C1 segment of cervical spinal cord (tissue), 14 donors: ENCODE measurements around the gene ATG7.
"Not testable (repeated sequence)": the region's sequence is repeated elsewhere in the genome, so short reads cannot be mapped to it uniquely, and the experiment has no call there.

Experiments
- DNase-seq, 14 donors: peaks; one replicate each; lab custom pipeline; 2025; lab: John Stamatoyannopoulos, UW

Gene ATG7

DNA sequence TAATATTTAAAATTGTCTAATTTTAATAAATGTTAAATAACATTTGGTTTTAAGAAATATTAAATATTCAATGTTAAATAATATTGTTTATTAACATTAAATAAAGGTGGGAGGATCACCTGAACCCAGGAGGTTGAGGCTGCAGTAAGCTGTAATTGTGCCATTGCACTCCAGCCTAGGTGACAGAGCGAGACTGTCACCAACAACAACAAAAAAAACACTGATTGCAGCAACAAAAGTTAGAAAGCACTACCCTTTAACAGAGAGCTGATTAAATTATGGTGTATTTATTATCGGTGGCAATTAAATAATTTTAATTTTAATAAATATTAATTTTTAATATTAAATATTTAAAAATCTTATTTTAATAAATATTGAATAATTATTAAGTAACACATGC, 152.1 kb downstream of the ATG7 start:
- no peak for DNase-seq

DNA sequence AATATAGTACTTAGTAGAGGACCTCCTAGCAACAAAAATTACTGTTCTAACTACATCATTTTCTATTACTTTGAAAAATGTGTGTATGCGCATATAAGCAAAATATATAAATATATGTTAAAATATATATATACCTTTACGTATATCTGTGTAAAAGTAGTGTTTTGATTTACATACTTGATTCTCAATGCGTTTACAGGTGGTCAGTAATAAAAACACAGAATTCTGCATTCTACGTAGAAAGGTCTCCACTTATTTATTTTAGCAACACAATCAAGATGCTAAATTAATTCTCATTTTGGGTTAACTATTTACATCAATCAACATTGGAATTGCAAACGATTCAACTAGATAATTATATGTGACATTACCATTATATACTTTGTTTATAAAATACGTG, 158.0 kb downstream of the ATG7 start:
- DNase-seq, result no peak

DNA sequence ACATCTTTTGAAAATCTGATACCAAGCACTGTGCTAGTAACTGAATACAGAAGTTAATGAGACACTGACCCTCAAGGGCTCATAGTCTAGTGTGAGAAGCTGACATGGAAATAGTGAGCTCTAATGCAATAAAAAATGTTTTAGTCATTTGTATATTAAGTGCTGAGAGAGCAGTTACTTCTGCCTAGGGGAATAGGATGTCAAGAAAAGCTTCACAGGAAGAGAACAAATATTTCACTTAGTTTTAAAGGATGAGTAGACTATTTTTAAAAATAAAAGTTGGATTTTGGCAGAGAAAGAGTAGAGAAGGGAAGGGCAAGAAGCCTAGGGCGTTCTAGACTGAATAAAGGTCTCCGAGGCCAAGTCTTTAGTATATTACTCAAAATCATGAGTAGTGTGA, 158.4 kb downstream of the ATG7 start:
- no peak for DNase-seq

DNA sequence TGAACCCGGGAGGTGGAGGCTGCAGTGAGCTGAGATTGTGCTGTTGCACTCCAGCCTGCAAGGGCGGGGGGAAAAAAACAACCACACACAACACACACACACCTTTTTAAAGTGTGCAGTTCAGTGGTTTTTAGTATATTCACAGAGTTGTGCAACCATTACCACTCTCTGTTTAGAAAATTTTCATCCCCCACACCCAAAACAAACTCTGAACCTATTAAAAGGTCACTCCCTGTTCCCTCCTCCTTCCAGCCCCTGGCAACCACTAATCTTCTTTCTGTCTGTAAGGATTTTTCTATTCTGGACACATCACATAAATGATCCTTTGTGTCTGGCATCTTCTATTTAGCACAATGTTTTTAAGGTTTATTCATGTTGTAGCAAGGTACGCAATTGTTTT, 159.1 kb downstream of the ATG7 start:
- DNase-seq, result no peak

DNA sequence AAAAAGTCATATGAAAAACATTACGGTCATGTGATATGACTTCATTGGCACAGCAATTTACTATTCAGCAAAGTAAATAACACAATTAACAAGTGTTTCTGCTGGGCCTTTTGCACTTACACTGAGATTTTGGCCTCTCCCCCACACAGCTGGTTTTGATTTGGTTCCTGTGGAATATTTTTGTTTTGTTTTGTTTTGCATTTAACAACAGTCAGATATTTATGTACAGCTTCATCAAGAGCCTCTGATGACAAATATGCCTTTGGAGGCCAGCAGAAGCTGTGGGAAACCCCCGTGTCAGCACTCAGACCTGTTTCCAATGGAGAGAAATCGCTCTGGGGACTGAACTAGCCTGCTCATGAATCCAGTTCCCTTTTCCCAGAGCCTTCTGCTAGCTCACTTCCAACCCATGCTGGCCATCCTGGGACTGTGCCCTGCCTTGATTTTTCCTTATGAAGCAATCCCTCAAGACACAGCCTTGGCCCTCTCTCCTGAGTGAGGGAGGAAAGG, 161.9 kb downstream of the ATG7 start:
- peak in 9 of 14 donors; percentile 3 to 59 (median 39) for DNase-seq

DNA sequence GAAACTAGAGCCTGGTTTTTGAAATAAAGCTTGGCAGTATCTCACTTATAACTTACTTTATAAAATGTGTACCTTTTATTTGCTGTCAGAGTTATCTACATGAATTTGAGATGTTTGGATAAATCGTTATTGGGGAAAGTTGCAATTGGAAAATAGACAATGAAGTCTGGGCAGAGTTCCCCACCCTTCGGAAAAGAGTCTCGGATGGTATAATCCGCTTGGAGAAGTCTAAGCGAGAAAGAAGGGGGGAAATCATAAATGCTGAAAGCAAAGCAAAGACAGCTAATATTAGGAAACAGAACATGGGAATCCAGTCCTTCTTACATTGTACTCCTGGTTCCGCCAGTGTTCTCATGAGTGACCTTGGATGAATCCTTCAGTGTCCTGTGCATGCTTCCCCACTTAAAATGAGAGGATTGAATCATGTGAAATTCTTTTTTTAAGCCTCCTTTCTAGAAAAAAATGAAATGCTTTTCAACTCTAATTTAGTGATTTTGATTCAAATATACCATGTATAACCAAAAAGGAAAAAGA, 162.4 kb downstream of the ATG7 start:
- DNase-seq, result no peak

DNA sequence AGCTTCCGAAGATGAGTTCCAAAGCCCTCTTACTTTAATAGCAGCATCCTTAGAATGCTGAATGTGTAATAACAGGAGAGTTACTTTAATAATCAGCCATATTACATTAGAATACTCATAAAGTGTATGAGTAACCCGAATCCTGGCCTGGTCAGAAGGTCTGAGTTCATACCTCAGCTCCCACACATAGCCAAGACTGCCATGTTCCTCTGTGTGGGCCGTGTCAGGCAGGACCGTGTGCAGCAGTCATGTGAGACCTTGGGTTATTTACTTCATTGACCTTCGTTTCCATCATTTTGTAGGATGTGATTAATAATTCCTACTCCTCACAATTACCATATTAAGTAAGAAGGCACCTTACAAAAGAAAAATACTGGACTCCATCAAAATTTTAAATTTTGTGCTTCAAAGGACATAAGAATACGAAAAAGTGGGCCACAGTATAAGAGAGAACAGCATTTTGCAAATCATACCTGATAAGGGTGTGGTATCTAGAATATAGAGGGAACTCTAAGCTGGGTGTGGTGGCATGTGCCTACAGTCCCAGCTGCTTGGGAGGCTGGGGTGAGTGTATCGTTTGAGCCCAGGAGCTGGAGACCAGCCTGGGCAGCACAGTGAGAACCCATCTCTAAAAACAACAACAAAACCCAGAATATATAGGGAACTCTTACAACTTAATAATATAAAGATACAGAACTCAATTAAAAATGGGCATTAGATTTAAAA, 163.4 kb downstream of the ATG7 start:
- no peak for DNase-seq

DNA sequence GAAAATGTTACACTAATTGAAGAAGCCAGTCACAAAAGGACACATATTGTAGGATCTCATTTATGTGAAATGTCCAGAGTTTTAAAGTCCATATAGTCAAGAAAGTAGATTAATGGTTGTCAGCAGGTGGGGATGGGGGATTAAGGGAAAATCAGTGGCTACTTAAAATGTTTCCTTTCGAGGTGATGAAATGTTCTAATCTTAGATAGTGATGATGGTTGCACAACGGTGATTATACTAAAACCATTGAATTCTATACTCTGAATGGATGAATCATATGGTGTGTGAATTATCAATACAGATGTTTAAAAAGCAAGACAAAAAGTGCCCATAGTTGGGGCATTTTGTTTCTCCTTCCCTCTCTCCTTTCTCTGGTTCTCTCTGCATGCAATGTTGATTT, 164.6 kb downstream of the ATG7 start:
- no peak for DNase-seq

DNA sequence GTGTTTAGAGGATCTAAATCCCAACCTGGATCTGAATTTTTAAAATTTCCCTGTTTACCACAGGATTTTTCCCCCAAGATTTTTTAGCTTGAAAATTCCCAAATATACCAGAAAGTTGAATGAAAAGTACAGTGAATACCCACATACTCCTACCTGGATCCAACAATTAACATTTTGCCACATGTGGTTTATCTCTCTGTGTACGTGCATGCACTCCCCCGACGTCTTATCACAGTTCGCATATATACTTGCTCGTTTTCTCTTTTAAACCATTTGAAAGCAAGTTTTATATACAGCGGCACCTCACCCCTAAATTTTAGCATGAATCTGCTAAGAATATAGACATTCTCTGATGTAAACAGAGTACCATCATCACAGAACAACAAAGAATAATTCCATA, 165.3 kb downstream of the ATG7 start:
- no peak for DNase-seq

DNA sequence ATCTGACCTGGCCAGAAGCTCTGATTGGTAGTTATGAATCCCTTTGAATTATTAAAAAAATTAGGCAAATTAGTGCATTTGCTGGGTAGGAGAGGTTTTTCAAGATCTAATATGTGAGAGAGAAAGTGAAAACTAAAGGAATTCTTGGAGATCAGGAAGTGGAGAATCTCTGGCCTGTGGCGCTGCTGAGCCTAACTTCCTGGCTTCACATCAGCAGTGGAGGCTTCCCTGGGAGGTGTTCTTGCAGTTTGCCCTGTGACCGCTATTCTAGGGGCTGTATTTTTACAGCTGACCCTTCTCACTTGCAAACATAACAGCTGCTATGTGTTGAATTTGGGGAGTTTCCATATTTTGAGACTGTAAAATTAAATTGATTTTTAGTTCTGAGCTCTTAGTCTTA, 166.4 kb downstream of the ATG7 start:
- no peak for DNase-seq

DNA sequence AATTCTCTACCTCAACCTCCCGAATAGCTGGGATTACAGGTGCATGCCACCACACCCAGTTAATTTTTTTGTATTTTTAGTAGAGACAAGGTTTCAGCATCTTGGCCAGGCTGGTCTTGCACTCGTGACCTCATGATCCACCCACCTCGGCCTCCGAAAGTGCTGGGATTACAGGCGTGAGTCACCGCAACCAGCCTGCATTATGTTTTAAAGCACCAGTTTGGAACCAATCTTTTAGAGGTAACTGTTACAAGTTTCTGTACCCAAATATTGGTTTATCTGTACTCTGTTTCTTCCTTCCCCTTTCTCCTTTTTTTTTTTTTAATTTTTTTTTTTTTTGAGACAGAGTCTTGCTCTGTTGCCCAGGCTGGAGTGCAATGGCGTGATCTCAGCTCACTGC, 169.1 kb downstream of the ATG7 start:
- not testable (repeated sequence) for DNase-seq

DNA sequence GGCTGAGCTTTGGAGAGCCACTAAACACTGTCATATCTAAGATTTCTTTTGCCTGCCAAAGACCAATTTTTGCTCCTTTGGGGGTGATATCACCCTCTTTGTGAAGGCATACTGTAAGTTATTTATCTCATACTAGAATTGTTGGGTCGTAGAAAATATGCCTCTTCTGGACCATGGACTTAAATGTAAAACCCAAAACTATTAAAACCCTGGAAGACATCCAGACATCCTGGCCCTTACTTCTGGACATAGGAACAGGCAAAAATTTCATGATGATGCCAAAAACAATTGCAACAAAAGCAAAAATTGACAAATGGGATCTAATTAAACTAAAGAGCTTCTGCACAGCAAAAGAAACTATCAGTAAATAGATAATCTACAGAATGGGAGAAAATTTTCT, 172.2 kb downstream of the ATG7 start:
- DNase-seq, result no peak

DNA sequence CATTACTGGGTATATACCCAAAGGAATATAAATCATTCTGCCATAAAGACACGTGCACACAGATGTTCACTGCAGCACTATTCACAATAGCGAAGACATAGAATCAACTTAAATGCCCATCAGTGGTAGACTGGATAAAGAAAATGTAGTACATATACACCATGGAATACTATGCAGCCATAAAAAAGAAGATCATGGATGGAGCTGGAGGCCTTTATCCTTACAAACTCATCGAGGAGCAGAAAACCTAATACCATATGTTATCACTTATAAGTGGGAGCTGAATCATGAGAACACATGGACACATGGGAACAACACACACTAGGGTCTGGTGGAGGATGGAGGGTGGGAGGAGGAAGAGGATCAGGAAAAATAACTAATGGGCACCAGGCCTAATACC, 173.0 kb downstream of the ATG7 start:
- DNase-seq, result not testable (repeated sequence)

DNA sequence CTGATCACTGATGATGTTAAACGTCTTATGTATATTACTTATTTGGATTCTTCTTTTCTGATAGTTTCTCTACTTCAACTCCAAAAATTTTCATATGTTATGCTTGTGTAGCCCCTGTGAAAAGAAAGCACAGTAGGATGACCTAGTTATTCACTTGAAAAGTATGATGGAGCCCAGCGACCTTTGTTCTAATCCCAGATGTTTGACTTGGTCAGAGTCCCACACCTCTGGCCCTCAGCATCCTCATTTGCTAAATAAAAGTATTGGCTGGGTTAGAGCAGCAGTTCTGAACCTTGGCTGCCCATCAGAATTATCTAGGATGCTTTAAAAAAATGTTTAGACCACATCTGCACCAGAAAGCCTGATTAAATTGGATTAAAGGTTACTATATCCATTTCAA, 173.7 kb downstream of the ATG7 start:
- no peak for DNase-seq

DNA sequence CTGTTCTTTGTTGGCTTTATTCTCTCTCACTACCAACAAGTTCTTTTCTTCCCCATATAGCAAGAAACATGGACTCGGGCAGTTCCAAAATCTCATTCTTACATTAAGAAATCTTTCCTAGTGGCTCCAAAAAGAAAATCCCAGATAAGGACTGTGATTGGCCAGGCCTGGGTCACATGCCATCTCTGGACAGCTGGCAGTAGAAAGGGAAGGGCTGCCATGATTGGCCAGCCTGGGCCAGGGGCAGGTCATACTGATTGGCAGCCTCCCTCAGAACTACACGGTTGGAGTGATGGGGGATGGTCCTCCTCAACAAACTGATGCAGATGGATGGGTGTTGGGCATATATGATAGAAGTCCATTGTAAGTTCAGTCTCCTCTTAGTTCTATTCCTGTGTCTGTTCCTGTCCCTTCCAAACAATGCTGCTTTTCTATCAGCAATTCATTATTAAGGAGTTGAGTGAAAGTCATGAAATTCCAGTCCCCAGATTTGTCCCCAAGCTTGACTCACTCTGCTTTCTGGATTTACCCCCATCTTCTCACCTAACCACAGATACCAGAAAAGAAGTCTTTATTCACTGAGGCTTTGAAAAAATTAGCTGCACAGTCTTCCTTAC, 175.5 kb downstream of the ATG7 start:
- DNase-seq, result no peak

DNA sequence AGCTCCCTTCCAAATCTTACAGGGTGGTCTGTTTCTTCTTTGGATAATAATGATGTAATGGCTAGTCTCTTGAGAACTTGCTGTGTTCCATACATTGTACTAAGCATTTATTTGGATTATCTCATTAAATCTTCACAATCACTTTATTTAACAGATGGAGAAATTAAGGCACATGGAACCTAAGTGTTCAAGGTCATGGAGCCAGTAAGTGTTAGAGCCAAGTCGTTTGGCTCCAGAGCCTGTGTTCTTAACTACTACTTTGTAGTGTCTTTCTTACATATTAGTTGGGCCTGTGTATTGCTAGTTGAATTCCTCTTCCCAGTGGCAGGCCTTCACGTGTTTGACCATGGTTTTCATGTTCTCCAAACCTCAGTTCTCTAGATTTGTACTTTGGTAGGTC, 177.8 kb downstream of the ATG7 start:
- no peak for DNase-seq

DNA sequence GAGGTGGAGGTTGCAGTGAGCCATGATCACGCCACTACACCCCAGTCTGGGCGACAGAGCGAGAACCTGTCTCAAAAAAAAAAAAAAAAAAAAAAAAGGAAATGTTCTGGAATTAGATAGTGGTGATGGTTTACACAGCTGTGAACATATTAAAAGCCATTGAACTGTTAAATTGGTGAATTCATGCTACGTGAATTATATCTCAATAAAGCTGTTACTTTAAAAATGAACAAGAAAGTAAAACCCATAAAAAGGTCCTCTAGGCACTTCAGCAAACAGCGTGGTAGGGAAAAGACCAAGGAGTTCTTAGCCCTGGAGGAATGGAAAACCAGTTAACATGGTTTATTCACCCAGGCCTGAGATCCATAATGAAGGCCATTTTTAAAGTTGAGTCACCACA, 180.1 kb downstream of the ATG7 start:
- DNase-seq, result no peak

DNA sequence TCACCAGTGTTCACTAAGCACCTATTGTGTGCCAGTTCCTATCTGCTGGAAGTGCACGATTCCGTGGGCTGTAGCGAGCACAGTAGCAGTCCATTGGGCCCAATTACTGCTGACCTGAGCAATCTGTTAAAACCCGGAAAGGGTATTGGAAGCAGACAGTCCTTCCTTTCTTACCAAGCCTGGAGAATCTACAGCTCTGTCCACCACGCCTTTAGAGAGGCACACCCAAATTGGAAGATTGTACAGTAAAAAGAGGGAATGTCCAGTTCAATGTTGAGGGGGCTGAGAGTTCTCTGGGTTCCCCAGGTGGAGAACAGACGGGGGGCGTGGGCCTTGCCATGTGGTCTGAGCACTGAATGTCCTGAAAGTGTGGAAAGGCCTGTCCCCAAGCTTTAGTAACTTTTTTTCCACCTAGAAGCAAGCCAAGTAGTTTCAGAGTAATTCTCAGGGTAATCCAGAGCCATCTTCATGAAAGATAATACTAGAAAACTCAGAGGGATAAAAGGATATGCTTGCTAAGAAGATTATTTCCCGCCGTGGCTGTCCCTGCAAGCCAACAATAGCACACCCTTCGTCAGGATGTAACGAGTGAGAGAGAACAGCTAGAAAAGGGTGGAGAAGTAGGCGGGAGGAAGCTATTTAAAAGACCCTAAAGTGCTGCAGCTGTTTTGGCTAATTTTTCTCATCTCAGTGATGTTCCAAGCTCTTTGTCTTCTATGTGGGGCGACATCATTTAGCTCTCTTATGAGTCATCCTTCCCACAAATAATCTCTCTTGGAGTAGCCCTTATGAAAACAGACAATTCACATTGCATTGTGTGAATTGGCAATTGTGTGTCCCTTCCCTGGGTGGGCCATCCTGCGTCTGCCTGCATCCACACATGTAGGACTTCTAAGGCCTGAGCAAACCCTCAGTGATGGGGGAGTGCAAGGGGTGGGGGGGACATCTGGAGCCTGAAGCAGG, 181.0 kb downstream of the ATG7 start:
- DNase-seq, result peak in 6 of 14 donors; percentile 3 to 57 (median 32)

DNA sequence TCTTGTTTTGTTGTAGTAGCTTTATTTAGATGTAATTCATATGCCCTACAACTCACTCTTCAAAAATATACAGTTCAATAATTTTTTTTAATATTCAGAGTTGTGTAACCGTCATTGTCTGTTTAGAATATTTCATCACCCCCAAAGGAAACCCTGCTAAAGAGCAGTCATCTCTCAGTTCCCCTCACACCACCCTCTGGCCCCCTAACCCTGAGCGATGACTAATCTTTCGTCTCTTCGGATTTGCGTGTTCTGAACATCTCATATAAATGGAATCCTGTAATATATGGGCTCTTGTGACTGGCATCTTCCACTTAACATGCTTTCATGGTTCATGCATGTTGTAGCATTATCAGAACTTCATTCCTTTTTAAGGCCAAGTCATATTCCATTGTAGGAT, 183.8 kb downstream of the ATG7 start:
- DNase-seq, result no peak

DNA sequence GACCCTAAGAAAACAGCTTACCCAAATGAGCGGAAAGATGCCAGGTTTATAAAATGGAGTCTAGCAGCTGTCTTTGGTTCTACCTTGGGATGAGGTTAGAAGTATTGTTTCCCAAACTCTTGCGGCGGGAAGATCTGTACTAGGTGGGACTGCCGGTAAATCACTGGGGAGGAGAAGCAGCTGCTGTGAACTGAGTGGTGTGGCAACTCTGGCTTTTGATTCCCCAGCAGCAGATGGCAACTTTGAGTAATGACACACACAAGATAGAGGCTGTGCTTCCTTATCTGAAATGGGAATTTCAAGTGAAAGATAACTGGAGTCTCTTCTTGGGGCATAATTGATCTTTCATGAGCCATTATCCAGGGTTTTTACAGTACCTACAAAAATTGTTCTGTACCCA, 184.9 kb downstream of the ATG7 start:
- DNase-seq, result no peak

DNA sequence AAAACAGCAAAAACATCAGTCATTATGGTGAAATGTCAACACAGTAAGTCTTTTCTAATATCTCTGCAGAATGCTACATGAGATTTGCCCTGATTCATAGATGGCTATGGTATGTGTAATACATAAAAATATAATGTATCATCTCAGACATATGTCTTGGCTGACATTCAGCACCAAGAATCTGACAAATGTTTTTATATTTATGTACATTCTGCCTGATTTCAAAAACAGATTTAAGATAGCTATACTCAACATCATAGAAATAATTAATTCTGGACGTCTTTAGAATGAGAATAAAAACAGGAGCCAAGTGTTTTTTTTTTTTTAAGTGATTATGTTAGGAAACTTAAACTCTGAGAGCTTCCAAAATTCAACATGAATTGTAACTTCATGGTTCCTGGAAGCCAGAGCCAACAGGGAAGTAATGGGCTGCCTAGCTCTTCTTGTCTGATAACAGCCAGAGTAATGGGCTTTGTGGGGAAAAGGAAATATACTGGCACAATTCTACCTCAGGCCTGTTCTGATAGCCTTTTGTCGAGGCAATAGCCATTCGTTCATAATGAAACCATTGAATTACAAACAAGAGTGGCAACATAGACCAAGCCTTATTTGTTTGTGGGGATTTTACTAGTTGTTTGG, 187.1 kb downstream of the ATG7 start:
- no peak for DNase-seq

DNA sequence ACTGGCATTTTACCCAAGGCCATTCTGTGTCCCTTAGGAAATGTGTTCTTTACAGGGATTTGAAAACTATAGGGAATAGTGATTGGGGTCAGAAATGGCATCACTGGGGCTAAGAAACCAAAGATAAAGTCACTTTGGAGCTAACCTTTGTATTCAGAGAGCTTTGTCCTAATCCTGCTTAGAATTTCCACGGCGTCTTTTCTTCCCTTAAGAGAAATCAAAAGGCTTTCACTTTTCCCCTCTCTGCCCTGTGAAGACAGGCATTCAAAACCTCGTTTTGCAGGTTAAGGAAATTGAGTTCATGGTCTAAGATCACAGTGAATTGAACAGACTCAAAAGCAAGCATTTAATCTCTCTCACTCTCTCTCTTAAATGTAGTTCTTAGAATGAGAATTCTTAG, 189.0 kb downstream of the ATG7 start:
- no peak for DNase-seq
